MM.1S (cell line): ENCODE measurements around the gene LRRC8C.

Experiments used
- DNase-seq: peaks from one replicate; pipeline ENCODE4 v3.0.0-alpha.2; 2015
- H2AFZ ChIP-seq: fragments of 300-600 bp; sonication (generic); 2 replicates; pipeline ENCODE4 v1.6.0; 2016; ENCODE audit warnings: antibody characterized with exemption, low read length
- H3F3A ChIP-seq: fragments of 300-600 bp; sonication (generic); 2 replicates; pipeline ENCODE4 v1.6.1; 2016; ENCODE audit warnings: mild to moderate bottlenecking, antibody characterized with exemption, low read length, moderate library complexity, mixed read lengths; ENCODE audit not compliant: insufficient read depth
- H3K27ac ChIP-seq: fragments of 300-600 bp; sonication (generic); 2 replicates; pipeline ENCODE4 v1.5.1; 2016; ENCODE audit warnings: mild to moderate bottlenecking, low read length
- H3K27me3 ChIP-seq: fragments of 300-600 bp; sonication (generic); replicated peaks from 2 replicates; pipeline ENCODE4 v1.6.0; 2016; ENCODE audit warnings: low read length; ENCODE audit not compliant: insufficient read depth
- H3K36me3 ChIP-seq: fragments of 300-600 bp; sonication (generic); replicated peaks from 2 replicates; pipeline ENCODE4 v1.6.1; 2016; ENCODE audit warnings: mild to moderate bottlenecking, low read length, mixed read lengths; ENCODE audit not compliant: insufficient read depth
- H3K4me1 ChIP-seq: fragments of 300-600 bp; sonication (generic); 2 replicates; pipeline ENCODE4 v1.6.1; 2016; ENCODE audit warnings: low read length, mixed read lengths
- H3K4me2 ChIP-seq: fragments of 300-600 bp; sonication (generic); 2 replicates; pipeline ENCODE4 v1.6.0; 2016; ENCODE audit warnings: low read depth, low read length
- H3K4me3 ChIP-seq: fragments of 300-600 bp; sonication (generic); 2 replicates; pipeline ENCODE4 v1.5.1; 2016; ENCODE audit warnings: low read length, mixed read lengths
- H3K79me2 ChIP-seq: fragments of 300-600 bp; sonication (generic); 2 replicates; pipeline ENCODE4 v1.6.1; 2016; ENCODE audit warnings: mixed run types, low read length, mixed read lengths
- H3K9ac ChIP-seq: fragments of 300-600 bp; sonication (generic); 2 replicates; pipeline ENCODE4 v1.6.1; 2016; ENCODE audit warnings: low read length, mixed read lengths
- H3K9me2 ChIP-seq: fragments of 300-600 bp; sonication (generic); replicated peaks from 2 replicates; pipeline ENCODE4 v1.6.1; 2016; ENCODE audit warnings: mild to moderate bottlenecking, low read length, mixed read lengths; ENCODE audit not compliant: insufficient read depth
- H3K9me3 ChIP-seq: fragments of 300-600 bp; sonication (generic); replicated peaks from 2 replicates; pipeline ENCODE4 v1.6.1; 2016; ENCODE audit warnings: mild to moderate bottlenecking, low read length, mixed read lengths; ENCODE audit not compliant: insufficient read depth
- H4K20me1 ChIP-seq: fragments of 300-600 bp; sonication (generic); 2 replicates; pipeline ENCODE4 v1.6.1; 2016; ENCODE audit warnings: mild to moderate bottlenecking, low read length, moderate library complexity, mixed read lengths; ENCODE audit not compliant: insufficient read depth
- EZH2 ChIP-seq: fragments of 300-600 bp; sonication (generic); optimal IDR thresholded peaks from 2 replicates; pipeline ENCODE3; 2017; ENCODE audit warnings: low read depth, mild to moderate bottlenecking, antibody characterized with exemption, low read length, mixed read lengths
- EZH2phosphoT487 ChIP-seq: fragments of 300-600 bp; sonication (generic); IDR thresholded peaks from 2 replicates; pipeline ENCODE4 v1.6.1; 2018; ENCODE audit warnings: antibody characterized with exemption, low read length
- TF ChIP-seq, protein P1 (sequence below): fragments of 300-600 bp; sonication (generic); IDR thresholded peaks from 2 replicates; pipeline ENCODE4 v1.5.1; 2016; ENCODE audit warnings: antibody characterized with exemption, low read length, mixed read lengths

Gene LRRC8C

DNA sequence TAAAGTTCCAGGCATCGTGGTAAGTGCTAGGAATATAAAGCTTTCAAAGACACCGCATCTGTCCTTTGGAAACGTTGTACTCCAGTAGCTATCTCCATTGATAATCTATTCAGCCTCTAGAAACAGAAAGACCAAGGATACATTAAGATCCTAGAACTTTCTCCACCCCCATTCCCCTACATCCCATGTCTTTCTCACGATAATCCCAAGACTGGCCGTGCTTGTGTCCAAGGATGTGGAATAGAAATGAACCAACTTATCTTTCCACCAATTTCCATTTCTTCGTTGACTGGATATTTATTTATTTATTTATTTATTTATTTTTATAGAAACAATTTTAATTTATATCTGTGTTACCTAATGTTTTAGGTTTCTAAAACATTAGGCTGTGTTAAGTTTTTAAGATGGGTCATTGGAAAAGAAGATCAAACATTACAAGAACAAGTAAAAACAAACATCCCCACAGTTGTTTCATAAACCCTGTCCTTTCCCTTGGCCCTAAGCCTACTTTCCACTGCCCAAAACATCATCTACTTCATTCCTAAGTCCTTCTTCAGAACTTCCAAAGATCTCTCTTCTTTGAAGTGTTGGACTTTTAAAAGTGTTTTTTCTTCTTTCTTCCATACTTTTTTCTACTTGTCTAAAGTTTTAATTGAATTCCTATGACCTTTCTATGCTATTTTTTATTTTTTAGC is 39.7 kb downstream of the LRRC8C start:
- H3K79me2 ChIP-seq: peaks cover 78% of the 10 kb centered on the region
- H3K9me3 ChIP-seq: no peaks in the 10 kb centered on the region
- H3K4me2 ChIP-seq: no peak overlapping the region
- no peak overlapping the region for H2AFZ ChIP-seq
- H3K27me3 ChIP-seq: no peaks in the 10 kb centered on the region
- no peaks in the 10 kb centered on the region for H3K36me3 ChIP-seq
- H3K4me1 ChIP-seq: peaks cover 21% of the 10 kb centered on the region
- no peak overlapping the region for H3K9ac ChIP-seq
- no peaks in the 10 kb centered on the region for H3K9me2 ChIP-seq
- TF ChIP-seq EZH2phosphoT487 (no peak), EZH2 (no peak)
- TF ChIP-seq, protein P1, sequence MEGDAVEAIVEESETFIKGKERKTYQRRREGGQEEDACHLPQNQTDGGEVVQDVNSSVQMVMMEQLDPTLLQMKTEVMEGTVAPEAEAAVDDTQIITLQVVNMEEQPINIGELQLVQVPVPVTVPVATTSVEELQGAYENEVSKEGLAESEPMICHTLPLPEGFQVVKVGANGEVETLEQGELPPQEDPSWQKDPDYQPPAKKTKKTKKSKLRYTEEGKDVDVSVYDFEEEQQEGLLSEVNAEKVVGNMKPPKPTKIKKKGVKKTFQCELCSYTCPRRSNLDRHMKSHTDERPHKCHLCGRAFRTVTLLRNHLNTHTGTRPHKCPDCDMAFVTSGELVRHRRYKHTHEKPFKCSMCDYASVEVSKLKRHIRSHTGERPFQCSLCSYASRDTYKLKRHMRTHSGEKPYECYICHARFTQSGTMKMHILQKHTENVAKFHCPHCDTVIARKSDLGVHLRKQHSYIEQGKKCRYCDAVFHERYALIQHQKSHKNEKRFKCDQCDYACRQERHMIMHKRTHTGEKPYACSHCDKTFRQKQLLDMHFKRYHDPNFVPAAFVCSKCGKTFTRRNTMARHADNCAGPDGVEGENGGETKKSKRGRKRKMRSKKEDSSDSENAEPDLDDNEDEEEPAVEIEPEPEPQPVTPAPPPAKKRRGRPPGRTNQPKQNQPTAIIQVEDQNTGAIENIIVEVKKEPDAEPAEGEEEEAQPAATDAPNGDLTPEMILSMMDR: no peak
- H3K27ac ChIP-seq: no peak overlapping the region
- H4K20me1 ChIP-seq: no peaks in the 10 kb centered on the region
- no peak overlapping the region for H3K4me3 ChIP-seq
- DNase-seq: no peak
- peaks cover 22% of the 10 kb centered on the region; the same call in 1 of the 2 replicates for H3F3A ChIP-seq

DNA sequence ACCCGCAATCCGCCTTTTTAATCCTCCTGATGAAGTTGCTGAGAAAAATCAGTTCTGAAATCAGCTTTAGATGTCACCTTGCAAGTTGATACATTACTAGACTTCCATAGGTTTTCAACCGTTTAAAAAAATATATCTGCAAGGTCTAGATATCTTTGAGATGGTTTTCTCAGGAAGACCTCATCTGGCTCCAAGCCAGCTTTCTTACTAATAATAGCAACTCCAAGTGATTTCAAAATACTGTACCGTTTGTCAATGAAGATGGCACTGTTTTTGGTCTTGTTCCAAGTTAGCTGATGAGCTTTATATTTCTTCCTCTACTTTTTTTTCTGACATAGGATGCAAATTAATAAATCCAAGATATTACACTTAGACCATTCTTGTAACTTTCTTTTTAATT is 40.3 kb downstream of the LRRC8C start:
- Histone ChIP-seq H3K9ac (no peak overlapping the region), H2AFZ (no peak overlapping the region), H3K9me2 (no peaks in the 10 kb centered on the region), H3K27me3 (no peaks in the 10 kb centered on the region), H3F3A (peaks cover 22% of the 10 kb centered on the region; the same call in 1 of the 2 replicates), H3K4me2 (no peak overlapping the region), H3K4me3 (no peak overlapping the region), H3K36me3 (no peaks in the 10 kb centered on the region), H3K27ac (no peak overlapping the region), H3K9me3 (no peaks in the 10 kb centered on the region), H3K79me2 (peaks cover 78% of the 10 kb centered on the region), H3K4me1 (peaks cover 21% of the 10 kb centered on the region), H4K20me1 (no peaks in the 10 kb centered on the region)
- no peak for DNase-seq
- TF ChIP-seq, protein P1: no peak
- TF ChIP-seq EZH2phosphoT487: no peak
- TF ChIP-seq EZH2: no peak

DNA sequence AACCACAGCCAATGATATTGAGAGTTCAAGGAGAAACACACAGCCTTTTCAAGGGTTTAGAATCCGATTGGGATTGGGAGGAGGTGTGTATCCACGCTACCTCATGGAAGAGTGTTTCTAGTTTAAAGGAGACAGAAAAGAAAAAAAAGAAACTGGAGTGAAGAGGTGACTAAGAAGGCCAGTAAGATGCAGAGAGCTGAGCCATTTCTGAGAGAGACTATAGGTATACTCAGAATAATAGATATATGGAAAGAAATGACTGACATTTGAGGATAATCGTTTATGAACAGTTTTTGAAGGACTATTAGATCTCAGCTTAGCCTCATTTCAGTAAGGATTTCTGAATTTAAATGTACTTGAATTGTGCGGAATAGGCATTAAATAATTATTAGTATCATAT is 42.8 kb downstream of the LRRC8C start:
- no peak overlapping the region for H3K27ac ChIP-seq
- H4K20me1 ChIP-seq: no peaks in the 10 kb centered on the region

More for the DNA sequence above, 42.8 kb downstream of the LRRC8C start:
- Histone ChIP-seq H3F3A (peaks cover 6% of the 10 kb centered on the region; the same call in 1 of the 2 replicates), H3K9ac (no peak overlapping the region), H3K9me2 (no peaks in the 10 kb centered on the region), H3K79me2 (peaks cover 74% of the 10 kb centered on the region), H2AFZ (no peak overlapping the region), H3K4me1 (peaks cover 12% of the 10 kb centered on the region), H3K4me2 (no peak overlapping the region), H3K9me3 (no peaks in the 10 kb centered on the region), H3K27me3 (no peaks in the 10 kb centered on the region), H3K36me3 (no peaks in the 10 kb centered on the region), H3K4me3 (no peak overlapping the region)
- TF ChIP-seq EZH2 (no peak), EZH2phosphoT487 (no peak)
- TF ChIP-seq, protein P1: no peak
- DNase-seq: no peak
